Hair follicle dermal papilla cell (primary cell): ENCODE measurements around the gene PIRT. TPM values are rescaled to one million over a fixed set of nuclear protein-coding genes. Genes with fewer than 3 reads are reported as not detected.

Experiments
- small RNA-seq: library from RNA; depleted of rRNA; stranded (forward); fragments of <200 nt; gene quantifications from one replicate; pipeline ENCODE3, GENCODE V24; 2012
- total RNA-seq: library from RNA; depleted of rRNA; stranded (reverse); fragments of >200 nt; gene quantifications from 2 replicates; pipeline ENCODE4 v1.2.3, GENCODE V29; 2012

PIRT gene
- not detected in 2 replicates for total RNA-seq

GRCh38 chr17:10837921-10838320 lies at the start of gene PIRT:
Gene PIRT (minus strand): TSS chr17:10838087. CDS start chr17:10825645, 12,442 bp downstream.

GRCh38 chr17:10803830-10804475 lies 33.9 kb downstream of the PIRT start, which contains the start of gene TMEM238L:
Gene TMEM238L (minus strand): TSS chr17:10804099. CDS start chr17:10803963, 136 bp downstream.

Small RNA genes lying within 50 kb of the gene (small RNA-seq; reads per million reads assigned to genes)
- gene AC015908.2 (not detected), gene RNU6-1065P (not detected), gene TMEM238L (not detected)

Other genes starting within 250 kb of the PIRT start
- gene MYH3, start 180.8 kb downstream of the PIRT start, total RNA-seq: 0.12 and 4.9 TPM in 2 replicates
- 15.8 and 20.1 TPM in 2 replicates for gene SCO1, start 140.6 kb downstream of the PIRT start, total RNA-seq
- 12.5 and 12.7 TPM in 2 replicates for gene ADPRM, start 140.5 kb downstream of the PIRT start, total RNA-seq
- gene TMEM220, start 108.1 kb downstream of the PIRT start, total RNA-seq: 5.2 and 5.4 TPM in 2 replicates
- not detected in 2 replicates for gene TMEM238L, start 34.0 kb downstream of the PIRT start, total RNA-seq